OCI-LY1 (cell line): Measurements from ENCODE around the gene PIP4K2A.

Source experiments
- EZH2 ChIP-seq: fragments of 200-600 bp; sonication (generic), shearing (Covaris generic); IDR thresholded peaks from 2 replicates; pipeline ENCODE4 v1.8.0; 2017; ENCODE audit warnings: borderline replicate concordance, mixed run types, mild to moderate bottlenecking, antibody characterized with exemption, low read length, moderate library complexity, mixed read lengths
- TF ChIP-seq, protein P1 (sequence below): fragments of 200-600 bp; sonication (generic), shearing (Covaris generic); IDR thresholded peaks from 2 replicates; pipeline ENCODE4 v1.5.1; 2017; ENCODE audit warnings: mild to moderate bottlenecking, antibody characterized with exemption, low read length, moderate library complexity, mixed read lengths

DNA sequence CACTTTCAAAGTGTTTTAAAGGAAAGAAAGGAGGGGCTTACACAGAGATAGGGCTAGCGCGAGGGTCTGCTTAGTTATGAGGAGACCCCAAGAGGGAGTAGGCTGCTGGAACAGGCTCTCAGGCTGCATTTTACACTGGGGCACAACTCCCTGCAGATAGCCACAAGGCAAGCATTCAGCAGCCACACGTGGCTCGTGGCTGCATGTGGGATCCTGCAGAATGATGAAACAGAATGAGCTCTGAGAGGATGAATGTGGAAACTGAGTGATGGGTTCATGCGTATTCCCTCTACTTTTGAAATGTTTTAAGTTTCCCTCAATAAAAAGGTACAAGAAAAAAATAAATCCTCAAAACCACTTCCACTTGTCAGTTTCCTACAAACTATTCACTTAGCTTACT is 37.0 kb downstream of the PIP4K2A start:
- TF ChIP-seq, protein P1, sequence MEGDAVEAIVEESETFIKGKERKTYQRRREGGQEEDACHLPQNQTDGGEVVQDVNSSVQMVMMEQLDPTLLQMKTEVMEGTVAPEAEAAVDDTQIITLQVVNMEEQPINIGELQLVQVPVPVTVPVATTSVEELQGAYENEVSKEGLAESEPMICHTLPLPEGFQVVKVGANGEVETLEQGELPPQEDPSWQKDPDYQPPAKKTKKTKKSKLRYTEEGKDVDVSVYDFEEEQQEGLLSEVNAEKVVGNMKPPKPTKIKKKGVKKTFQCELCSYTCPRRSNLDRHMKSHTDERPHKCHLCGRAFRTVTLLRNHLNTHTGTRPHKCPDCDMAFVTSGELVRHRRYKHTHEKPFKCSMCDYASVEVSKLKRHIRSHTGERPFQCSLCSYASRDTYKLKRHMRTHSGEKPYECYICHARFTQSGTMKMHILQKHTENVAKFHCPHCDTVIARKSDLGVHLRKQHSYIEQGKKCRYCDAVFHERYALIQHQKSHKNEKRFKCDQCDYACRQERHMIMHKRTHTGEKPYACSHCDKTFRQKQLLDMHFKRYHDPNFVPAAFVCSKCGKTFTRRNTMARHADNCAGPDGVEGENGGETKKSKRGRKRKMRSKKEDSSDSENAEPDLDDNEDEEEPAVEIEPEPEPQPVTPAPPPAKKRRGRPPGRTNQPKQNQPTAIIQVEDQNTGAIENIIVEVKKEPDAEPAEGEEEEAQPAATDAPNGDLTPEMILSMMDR, result no peak
- no peak for TF ChIP-seq EZH2
